ENCODE results near the gene F5.

- no peak for TF ChIP-seq MYC (IDR thresholded peaks at IDR 0.05; ENCODE audit: low read depth, low read length)
- no peak for TF ChIP-seq MYC (CRISPR knock-in tag; IDR thresholded peaks at IDR 0.05; ENCODE audit: borderline replicate concordance, low read depth)
- no peak for TF ChIP-seq CBFA2T3 (IDR thresholded peaks at IDR 0.05)
- no peak for TF ChIP-seq OTX1 (CRISPR knock-in tag; IDR thresholded peaks at IDR 0.05)
These were observed 65.1 kb downstream of the F5 start for GRCh38 chr1:169521226-169521625.
